ENCODE results near the gene ZBTB17. TPM values are rescaled to one million over a fixed set of nuclear protein-coding genes. Genes with fewer than 3 reads are reported as not detected.

Gene ZBTB17
- total RNA-seq, 1 donor from 2014 or later, result 48.6 TPM

DNA sequence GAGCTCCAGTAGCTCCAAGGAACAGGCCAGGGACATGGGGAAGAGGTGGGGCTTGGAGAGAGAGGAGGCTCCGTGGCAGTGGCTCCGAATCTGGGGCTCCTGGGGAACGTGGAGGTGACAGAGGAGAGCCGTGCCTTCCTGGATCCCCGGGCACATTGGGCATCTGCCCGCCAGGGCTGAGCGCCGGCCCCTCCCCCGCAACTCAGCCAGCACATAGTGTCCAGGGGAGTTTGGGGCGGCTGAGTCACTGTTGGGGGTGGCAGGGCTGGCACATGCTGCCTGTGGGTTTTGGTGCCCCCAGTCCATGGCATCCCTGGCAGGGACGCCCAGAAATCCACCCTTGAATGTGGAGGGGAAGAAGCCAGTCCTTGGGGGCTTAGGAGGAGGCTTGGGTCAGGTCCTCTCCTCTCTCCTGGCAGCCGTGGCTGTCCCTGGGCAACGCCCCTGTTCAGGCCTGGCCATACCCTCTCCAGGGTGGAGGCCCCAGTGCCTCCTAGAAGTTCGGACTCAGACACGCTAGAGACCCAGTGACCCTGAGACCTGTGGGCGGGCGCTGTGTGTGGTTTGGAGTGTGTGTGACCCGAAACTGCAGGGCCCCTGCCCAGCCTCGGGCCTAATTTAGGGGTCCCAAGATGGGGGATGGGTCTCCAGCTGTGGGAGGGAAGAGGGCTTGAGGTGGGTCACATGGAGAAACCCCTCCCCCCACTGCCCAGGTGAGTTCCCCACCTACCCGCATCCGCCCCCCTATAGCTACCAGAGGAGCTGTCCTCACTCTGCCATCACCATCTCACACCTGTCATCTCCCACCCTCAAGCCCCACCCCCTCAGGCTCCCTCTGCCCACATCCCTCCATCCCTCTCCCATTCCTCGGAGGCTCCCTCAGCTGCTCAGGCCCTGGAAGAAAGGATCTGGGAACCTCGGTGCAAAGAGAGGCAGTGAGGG is 40.3 kb upstream of the ZBTB17 start:
- TF ChIP-seq, protein P1, sequence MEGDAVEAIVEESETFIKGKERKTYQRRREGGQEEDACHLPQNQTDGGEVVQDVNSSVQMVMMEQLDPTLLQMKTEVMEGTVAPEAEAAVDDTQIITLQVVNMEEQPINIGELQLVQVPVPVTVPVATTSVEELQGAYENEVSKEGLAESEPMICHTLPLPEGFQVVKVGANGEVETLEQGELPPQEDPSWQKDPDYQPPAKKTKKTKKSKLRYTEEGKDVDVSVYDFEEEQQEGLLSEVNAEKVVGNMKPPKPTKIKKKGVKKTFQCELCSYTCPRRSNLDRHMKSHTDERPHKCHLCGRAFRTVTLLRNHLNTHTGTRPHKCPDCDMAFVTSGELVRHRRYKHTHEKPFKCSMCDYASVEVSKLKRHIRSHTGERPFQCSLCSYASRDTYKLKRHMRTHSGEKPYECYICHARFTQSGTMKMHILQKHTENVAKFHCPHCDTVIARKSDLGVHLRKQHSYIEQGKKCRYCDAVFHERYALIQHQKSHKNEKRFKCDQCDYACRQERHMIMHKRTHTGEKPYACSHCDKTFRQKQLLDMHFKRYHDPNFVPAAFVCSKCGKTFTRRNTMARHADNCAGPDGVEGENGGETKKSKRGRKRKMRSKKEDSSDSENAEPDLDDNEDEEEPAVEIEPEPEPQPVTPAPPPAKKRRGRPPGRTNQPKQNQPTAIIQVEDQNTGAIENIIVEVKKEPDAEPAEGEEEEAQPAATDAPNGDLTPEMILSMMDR (IDR thresholded peaks at IDR 0.05; ENCODE audit: unreplicated experiment), result no peak
- H3K27ac Mint-ChIP-seq, result no peak overlapping the region
- no peak overlapping the region for H3K4me3 Mint-ChIP-seq
- no peak for DNase-seq (ENCODE audit: low spot score in 2 of 2, unreplicated experiment in 2 of 2)
- H3K27me3 Mint-ChIP-seq (ENCODE audit: low read depth), result no peaks in the 10 kb centered on the region
- no peaks in the 10 kb centered on the region for H3K9me3 Mint-ChIP-seq
- peaks cover 55% of the 10 kb centered on the region for H3K4me1 Mint-ChIP-seq
- H3K36me3 Mint-ChIP-seq, result no peaks in the 10 kb centered on the region

GRCh38 chr1:16015491-16015890 is 39.6 kb upstream of the ZBTB17 start:
- Mint-ChIP-seq H3K9me3 (no peaks in the 10 kb centered on the region), H3K4me3 (no peak overlapping the region), H3K36me3 (no peaks in the 10 kb centered on the region), H3K27ac (peak overlapping the region; percentile 10), H3K4me1 (peaks cover 55% of the 10 kb centered on the region), H3K27me3 (ENCODE audit: low read depth) (no peaks in the 10 kb centered on the region)
- TF ChIP-seq, protein P1 (IDR thresholded peaks at IDR 0.05; ENCODE audit: unreplicated experiment), result no peak
- DNase-seq (ENCODE audit: low spot score in 2 of 2, unreplicated experiment in 2 of 2), result no peak

DNA sequence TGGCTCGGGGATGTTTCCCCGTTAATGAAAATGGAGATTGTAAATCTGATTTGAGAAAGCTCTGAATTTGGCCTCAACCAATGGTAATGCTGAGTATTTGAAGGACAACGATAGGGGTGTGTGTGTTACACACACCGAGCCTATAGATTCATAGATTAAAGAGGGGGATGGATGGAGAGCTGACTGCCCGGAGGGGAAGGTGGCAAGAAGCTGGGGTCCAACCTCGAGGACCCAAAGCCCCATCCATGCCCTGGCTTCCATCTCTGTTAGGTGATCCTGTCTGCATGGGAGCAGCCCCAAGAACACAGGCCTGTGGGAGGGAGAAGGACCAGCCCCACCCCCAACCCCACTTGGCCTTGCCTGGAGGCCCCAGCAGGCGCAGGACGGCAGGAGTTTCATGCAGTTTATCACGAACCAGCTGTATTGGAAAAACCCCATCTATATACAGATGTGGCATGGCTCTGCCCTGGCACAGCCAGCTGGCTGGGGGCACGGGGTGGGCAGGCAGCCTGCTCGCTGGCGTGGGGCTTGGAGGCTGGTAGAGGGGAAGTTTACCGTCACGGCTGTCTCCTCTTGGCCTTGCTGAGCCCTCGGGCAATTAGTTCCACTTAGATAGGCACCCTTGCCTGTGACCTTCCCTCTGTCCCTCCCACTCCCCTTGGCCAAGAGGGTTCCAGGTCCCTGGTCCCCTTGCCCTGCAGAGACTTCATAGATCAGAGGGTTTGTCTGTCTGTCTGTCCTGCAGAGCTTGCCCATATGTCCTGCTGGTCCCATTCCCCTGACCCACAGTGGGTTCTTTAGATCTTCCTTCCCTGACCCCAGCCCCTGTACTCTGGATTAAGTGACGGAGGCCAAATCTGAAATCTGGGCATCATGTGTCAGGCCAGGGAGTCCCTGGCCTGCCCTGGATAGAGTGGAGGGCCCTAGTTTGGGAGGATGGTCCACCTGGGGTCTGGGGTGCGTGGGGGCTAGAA is 38.9 kb upstream of the ZBTB17 start:
- Mint-ChIP-seq H3K4me3 (peak overlapping the region; percentile 44), H3K4me1 (peaks cover 52% of the 10 kb centered on the region), H3K27me3 (ENCODE audit: low read depth) (no peaks in the 10 kb centered on the region), H3K9me3 (no peaks in the 10 kb centered on the region), H3K27ac (peak overlapping the region; percentile 89), H3K36me3 (no peaks in the 10 kb centered on the region)
- peak in 1 of 2 experiments; percentile 51 for DNase-seq (ENCODE audit: low spot score in 2 of 2, unreplicated experiment in 2 of 2)
- TF ChIP-seq, protein P1 (IDR thresholded peaks at IDR 0.05; ENCODE audit: unreplicated experiment), result no peak

DNA sequence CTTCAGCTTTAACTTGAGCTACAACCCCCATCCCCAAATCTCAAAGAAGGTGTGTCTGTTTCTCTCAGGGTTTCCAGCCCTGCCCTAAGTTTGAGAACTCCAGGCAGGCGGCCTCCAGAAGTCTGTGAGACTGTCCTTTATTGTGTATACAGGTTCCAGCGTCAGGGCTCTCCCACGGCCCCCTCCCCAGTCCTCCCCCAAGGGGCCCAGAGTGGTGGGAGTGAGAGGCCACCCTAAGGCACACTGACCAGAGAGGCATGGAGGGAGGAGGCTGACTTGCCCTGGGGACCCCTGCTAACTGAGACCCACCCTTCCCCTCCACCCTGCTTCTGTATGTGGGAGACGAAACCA is 38.0 kb upstream of the ZBTB17 start:
- H3K27me3 Mint-ChIP-seq (ENCODE audit: low read depth), result no peaks in the 10 kb centered on the region
- TF ChIP-seq, protein P1 (IDR thresholded peaks at IDR 0.05; ENCODE audit: unreplicated experiment), result no peak
- DNase-seq (ENCODE audit: low spot score in 2 of 2, unreplicated experiment in 2 of 2), result no peak
- H3K9me3 Mint-ChIP-seq, result no peaks in the 10 kb centered on the region
- no peaks in the 10 kb centered on the region for H3K36me3 Mint-ChIP-seq
- H3K27ac Mint-ChIP-seq, result peak overlapping the region; percentile 89
- peaks cover 43% of the 10 kb centered on the region for H3K4me1 Mint-ChIP-seq
- H3K4me3 Mint-ChIP-seq, result peak overlapping the region; percentile 28

GRCh38 chr1:16013220-16013907 is 37.5 kb upstream of the ZBTB17 start:
- H3K36me3 Mint-ChIP-seq, result no peaks in the 10 kb centered on the region
- peak overlapping the region; percentile 28 for H3K4me3 Mint-ChIP-seq
- H3K27ac Mint-ChIP-seq, result peak overlapping the region; percentile 89
- DNase-seq (ENCODE audit: low spot score in 2 of 2, unreplicated experiment in 2 of 2), result peak in 1 of 2 experiments; percentile 54
- peaks cover 38% of the 10 kb centered on the region for H3K4me1 Mint-ChIP-seq
- no peaks in the 10 kb centered on the region for H3K9me3 Mint-ChIP-seq
- TF ChIP-seq, protein P1 (IDR thresholded peaks at IDR 0.05; ENCODE audit: unreplicated experiment), result no peak
- H3K27me3 Mint-ChIP-seq (ENCODE audit: low read depth), result no peaks in the 10 kb centered on the region
